HG03196 (cell line): ENCODE data around the gene HEMK1.

Experiments used
- ATAC-seq: cut with Tn5 transposase; IDR thresholded peaks from one replicate; pipeline ENCODE4 v1.9.1; 2021; ENCODE audit not compliant: unreplicated experiment

HEMK1 gene

GRCh38 chr3:50542177-50543034, 26.9 kb upstream of the HEMK1 start:
- ATAC-seq, result no peak

DNA sequence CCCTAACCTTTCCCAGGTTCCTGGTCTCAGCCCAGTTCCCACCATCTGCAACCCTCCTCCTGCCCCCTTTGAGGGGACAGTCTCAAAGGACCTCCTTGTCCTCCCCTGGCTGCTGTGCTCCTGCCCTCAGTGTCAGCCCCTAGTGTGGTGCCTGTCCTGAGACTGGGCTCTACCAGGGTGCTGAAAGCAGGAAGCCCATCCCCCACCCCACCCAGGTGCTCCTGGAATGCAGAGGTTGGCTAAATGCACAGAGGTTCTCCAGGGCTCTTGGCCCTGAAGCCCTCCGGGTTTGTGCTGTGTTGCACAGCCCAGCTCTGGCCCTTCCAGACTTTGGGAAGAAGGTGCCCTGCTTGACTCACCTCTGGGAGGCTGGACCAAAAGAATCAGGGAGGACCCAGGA, 23.5 kb upstream of the HEMK1 start:
- no peak for ATAC-seq

DNA sequence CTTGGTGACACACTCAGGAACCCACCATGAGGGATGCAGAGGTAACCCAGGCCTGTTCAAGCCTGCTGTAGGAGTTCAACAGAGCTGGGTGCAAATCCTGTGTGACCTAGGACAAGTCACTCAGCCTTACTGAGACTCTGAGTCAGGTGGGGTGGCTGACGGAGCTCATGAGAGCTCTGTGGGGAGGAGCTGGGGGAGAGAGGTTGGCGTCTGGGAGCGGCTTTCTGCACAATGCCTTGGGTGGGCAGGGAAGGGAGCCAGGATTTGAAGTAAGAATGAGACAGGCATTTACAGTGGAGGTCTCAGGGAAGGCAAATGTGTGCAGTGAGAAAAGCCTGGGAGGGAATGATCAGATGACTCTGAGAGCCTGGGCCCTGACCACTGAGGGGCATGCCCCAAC, 20.1 kb upstream of the HEMK1 start:
- no peak for ATAC-seq

DNA sequence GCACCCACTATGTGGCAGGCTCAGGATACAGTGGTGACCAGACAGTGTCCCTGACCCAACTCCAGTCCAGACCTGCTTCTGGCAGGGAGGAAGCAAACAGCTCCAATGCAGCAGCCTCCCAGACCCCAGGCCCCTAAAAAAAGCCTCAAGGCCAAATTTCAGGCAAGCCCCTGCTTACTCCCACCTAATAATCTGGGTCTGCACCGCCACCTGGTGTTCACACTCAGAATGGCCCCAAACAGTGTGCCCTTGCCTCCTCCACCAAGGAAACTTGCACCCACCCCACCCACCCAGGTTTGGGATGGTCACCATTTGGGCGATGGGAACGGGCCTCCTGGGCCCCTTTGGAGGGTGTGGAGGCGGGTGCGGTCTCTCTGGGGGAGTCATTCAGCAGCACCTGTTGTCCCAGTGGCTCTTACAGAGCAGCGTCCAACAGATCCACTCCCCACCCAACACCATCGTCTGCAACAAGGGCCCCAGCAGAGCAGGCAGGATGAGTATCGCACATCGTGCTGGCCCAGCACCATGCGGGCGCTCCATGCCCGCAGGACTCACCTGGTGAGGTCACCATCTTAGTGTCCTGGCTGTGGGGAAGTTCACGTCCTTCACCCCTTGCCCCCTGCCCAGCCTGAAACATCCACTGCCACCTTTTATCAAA, 19.1 kb upstream of the HEMK1 start:
- no peak for ATAC-seq

- ATAC-seq, result no peak
Observed at GRCh38 chr3:50551054-50551659, 18.2 kb upstream of the HEMK1 start.

- no peak for ATAC-seq
Observed at GRCh38 chr3:50551681-50552435, 17.5 kb upstream of the HEMK1 start.

- ATAC-seq, result no peak
Observed at GRCh38 chr3:50552598-50552997, 16.7 kb upstream of the HEMK1 start.

DNA sequence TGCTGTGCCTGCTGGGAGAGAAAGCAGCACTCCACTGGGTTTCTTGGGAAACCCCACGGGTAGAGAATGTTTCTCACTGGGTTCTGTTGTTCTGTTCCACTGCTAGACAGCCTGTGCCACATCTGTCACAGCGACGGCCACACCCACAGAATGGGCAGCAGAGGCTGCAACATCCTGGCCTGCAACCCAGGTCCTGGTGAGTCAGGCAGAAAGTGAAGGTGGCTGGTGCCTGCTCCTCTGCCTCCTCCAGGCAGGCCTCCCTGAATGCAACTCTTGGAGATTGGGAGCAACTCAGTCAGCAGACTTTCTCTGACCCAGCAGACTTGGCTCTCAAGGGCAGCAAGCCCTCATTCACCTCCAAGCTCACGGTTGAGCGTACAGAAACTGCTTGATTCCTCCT, 14.8 kb upstream of the HEMK1 start:
- ATAC-seq, result no peak

- ATAC-seq, result no peak
Observed at GRCh38 chr3:50557106-50557505, 12.2 kb upstream of the HEMK1 start.

DNA sequence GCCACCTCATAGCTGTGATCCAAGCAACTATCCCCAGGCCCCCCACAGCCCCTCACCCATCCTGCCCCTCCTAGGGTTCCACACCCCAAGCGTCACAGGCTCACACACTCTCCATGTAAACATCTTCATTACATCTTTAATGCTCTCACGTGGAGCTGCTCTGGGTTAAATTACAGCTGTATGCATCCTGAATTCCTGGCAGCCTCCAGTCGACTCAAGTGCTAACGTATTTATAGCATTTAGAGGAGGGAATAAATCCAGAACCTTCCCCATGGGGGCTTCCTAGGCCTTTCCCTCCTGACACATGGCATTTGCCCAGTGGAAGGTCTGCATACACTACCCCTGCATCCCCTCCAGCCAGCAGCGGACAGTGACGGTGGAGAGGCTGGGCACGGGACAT, 11.4 kb upstream of the HEMK1 start:
- no peak for ATAC-seq

- ATAC-seq, result no peak
Observed at GRCh38 chr3:50559702-50560101, 9.6 kb upstream of the HEMK1 start.

DNA sequence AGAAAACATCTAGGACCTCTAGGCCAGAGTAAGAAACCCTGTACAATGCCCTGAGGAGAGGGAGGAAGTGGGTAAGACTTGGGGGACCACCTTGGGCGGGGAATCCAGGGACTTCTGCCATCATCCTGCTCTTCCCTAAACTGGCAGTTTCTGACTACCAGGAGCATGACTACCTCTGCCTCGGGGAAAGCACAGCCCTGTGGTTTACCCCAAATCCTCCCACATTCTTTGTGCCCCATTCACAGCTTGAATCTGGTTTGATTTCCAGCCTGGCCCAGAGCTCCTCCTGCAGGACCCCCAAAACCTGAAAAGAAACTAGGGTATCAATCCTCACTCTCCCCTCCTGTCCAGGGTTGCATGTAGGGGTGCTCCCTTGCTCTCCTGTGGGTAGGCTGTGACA, 6.5 kb upstream of the HEMK1 start:
- ATAC-seq, result no peak

DNA sequence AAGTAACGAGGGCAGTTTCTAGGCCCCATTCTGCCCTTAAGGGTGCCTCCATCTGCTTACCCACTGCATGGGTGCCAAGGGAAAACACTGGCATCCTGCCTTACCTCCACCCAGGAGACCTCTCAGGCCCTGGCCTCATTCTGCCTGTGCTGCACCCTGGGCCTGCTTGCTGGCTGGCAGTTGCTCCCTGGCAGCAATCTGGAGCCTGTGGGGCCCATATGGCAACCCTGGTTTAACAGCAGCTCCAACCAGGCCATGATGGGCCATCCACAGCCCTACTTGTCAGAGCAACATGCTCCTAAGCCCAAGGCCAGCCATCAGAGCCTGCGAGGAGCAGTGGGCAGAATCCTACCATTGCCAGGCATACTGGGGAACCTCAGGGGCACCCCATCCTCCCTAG, 5.5 kb upstream of the HEMK1 start:
- no peak for ATAC-seq

GRCh38 chr3:50564321-50564720, 5.0 kb upstream of the HEMK1 start:
- ATAC-seq, result no peak

DNA sequence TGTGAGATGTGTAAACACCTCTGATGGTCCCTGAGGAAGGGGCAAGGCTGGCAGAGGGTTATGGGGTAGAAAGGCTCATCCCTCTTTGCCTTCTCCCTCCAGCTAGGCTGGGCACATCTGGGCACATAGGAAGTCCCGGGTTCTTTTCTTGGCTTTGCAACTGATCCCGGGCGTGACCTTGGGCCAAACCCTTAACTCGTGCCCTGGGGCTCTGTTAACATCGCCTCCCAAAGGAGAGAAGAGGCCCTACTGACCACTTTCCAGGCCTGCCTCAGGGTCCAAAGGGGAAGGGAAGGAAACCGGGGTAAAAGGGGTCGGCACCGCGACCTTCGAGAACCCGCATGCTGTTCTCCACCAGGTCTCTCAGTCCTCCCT, 2.3 kb upstream of the HEMK1 start:
- no peak for ATAC-seq

- ATAC-seq, result peak; percentile 77
Observed at GRCh38 chr3:50567386-50568167, 1.7 kb upstream of the HEMK1 start, which contains the start of gene C3orf18. Gene C3orf18 (minus strand): TSS chr3:50567747. CDS start chr3:50565699, 2,048 bp downstream.

GRCh38 chr3:50570508-50571279, 1.4 kb downstream of the HEMK1 start:
- ATAC-seq, result no peak

DNA sequence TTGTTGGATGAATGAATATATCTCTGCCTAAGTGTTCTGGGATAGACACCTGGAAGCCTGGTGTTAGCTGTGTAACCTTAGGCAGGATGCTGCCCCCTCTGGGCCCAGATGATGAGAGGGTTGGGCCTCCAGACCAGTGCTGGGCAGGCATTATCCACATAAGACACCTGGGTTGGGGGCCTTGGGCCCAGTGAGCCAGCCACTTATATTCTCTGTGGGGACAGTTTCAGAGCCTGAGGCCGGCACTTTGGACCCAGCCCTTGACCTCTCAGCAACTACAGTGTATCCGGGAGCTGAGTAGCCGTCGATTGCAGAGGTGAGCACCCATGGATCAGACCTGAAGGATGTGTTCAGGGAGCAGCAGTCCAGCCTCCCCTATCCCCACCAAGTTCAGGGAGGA, 2.2 kb downstream of the HEMK1 start:
- ATAC-seq, result no peak

GRCh38 chr3:50572158-50572557, 2.8 kb downstream of the HEMK1 start:
- ATAC-seq, result no peak
